Fibroblast of lung (primary cell): ENCODE results near the gene C14orf119.

Experiments
- CTCF ChIP-seq, 2 donors: IDR thresholded peaks in 1 of 2; conservative IDR thresholded peaks in 1 of 2; 1 replicate in 1 of 2; 2 replicates in 1 of 2; pipeline ENCODE4 v1.5.1; 2011 to 2012; ENCODE audit warnings: low read length in 2 of 2, control low read depth in 1 of 2, inconsistent platforms in 1 of 2, low read depth in 1 of 2, mild to moderate bottlenecking in 1 of 2
- EZH2 ChIP-seq: IDR thresholded peaks from 2 replicates; pipeline ENCODE4 v1.5.1; 2012; ENCODE audit warnings: low read length, control low read depth, mild to moderate bottlenecking; ENCODE audit errors: missing control alignments

- TF ChIP-seq CTCF (conservative IDR thresholded peaks at IDR 0.05 in 1 of 2, IDR thresholded peaks at IDR 0.05 in 1 of 2; ENCODE audit: low read depth in 1 of 2, low read length in 2 of 2) = no peak
- TF ChIP-seq EZH2 = no peak
Measured at GRCh38 chr14:23091294-23092225, 3.7 kb upstream of the C14orf119 start.
